Erythroblast (primary cell): ENCODE data around the gene BRI3BP.

Source experiments
- GATA1 ChIP-seq: IDR thresholded peaks from 2 replicates; pipeline ENCODE4 v1.6.1; 2011; ENCODE audit warnings: low read depth, mild to moderate bottlenecking, control low read depth, low read length, moderate library complexity
- POLR2A ChIP-seq: IDR thresholded peaks from 2 replicates; pipeline ENCODE4 v1.6.1; 2011; ENCODE audit warnings: mild to moderate bottlenecking, low read length

GRCh38 chr12:125079084-125079483 lies 85.6 kb downstream of the BRI3BP start:
- no peak for TF ChIP-seq POLR2A
- no peak for TF ChIP-seq GATA1
